Measurements from ENCODE around the gene RORB.
A peak's percentile ranks its signal among the peaks of the same experiment; 100 is the strongest.

The RORB gene

GRCh38 chr9:74735761-74736160, 238.6 kb downstream of the RORB start:
- Histone ChIP-seq H3K18ac (ENCODE audit: low read length) (peak overlapping the region; percentile 18), H3K4ac (ENCODE audit: low read depth, low read length) (no peak overlapping the region), H2AK5ac (ENCODE audit: low read length) (no peak overlapping the region), H3K79me1 (ENCODE audit: low read length) (no peaks in the 10 kb centered on the region), H2BK5ac (ENCODE audit: low read length) (no peak overlapping the region), H4K5ac (ENCODE audit: low read length) (no peak overlapping the region), H3K27me3 (ENCODE audit: insufficient read depth, low read length, poor library complexity) (no peaks in the 10 kb centered on the region), H2BK120ac (ENCODE audit: low read depth, low read length) (no peak overlapping the region), H3K23ac (ENCODE audit: low read length) (no peak overlapping the region), H2BK15ac (replicated peaks; ENCODE audit: low read depth) (no peak overlapping the region), H3K9ac (ENCODE audit: low read length) (no peak overlapping the region), H3K56ac (ENCODE audit: low read length) (no peak overlapping the region), H3K79me2 (ENCODE audit: control insufficient read depth, insufficient read depth, low read length) (no peaks in the 10 kb centered on the region), H3K4me3 (ENCODE audit: low read length) (no peak overlapping the region), H3K4me1 (ENCODE audit: control insufficient read depth, low read depth, low read length) (no peaks in the 10 kb centered on the region), H3K4me2 (ENCODE audit: low read length) (no peak overlapping the region), H3K27ac (ENCODE audit: low read depth, low read length) (no peak overlapping the region), H4K8ac (ENCODE audit: low read depth, low read length) (no peak overlapping the region), H3K36me3 (ENCODE audit: control insufficient read depth, insufficient read depth, low read length) (no peaks in the 10 kb centered on the region)
- DNase-seq: no peak
- no CpG with 5 or more reads among the region's 4 CpGs for WGBS (ENCODE audit: extremely low coverage, insufficient coverage, low lambda C conversion rate)

GRCh38 chr9:74736646-74737045, 239.5 kb downstream of the RORB start:
- Histone ChIP-seq H3K18ac (ENCODE audit: low read length) (no peak overlapping the region), H3K9ac (ENCODE audit: low read length) (no peak overlapping the region), H3K79me1 (ENCODE audit: low read length) (no peaks in the 10 kb centered on the region), H2BK120ac (ENCODE audit: low read depth, low read length) (no peak overlapping the region), H3K79me2 (ENCODE audit: control insufficient read depth, insufficient read depth, low read length) (no peaks in the 10 kb centered on the region), H3K27ac (ENCODE audit: low read depth, low read length) (no peak overlapping the region), H2BK15ac (replicated peaks; ENCODE audit: low read depth) (no peak overlapping the region), H3K36me3 (ENCODE audit: control insufficient read depth, insufficient read depth, low read length) (no peaks in the 10 kb centered on the region), H3K27me3 (ENCODE audit: insufficient read depth, low read length, poor library complexity) (no peaks in the 10 kb centered on the region), H3K4me2 (ENCODE audit: low read length) (no peak overlapping the region), H3K56ac (ENCODE audit: low read length) (no peak overlapping the region), H2AK5ac (ENCODE audit: low read length) (no peak overlapping the region), H3K4ac (ENCODE audit: low read depth, low read length) (no peak overlapping the region), H3K4me1 (ENCODE audit: control insufficient read depth, low read depth, low read length) (no peaks in the 10 kb centered on the region), H3K4me3 (ENCODE audit: low read length) (no peak overlapping the region), H2BK5ac (ENCODE audit: low read length) (no peak overlapping the region), H4K8ac (ENCODE audit: low read depth, low read length) (no peak overlapping the region), H3K23ac (ENCODE audit: low read length) (no peak overlapping the region), H4K5ac (ENCODE audit: low read length) (no peak overlapping the region)
- no CpG with 5 or more reads among the region's 4 CpGs for WGBS (ENCODE audit: extremely low coverage, insufficient coverage, low lambda C conversion rate)
- DNase-seq: no peak

- no peaks in the 10 kb centered on the region for H3K27me3 ChIP-seq (ENCODE audit: insufficient read depth, low read length, poor library complexity)
- H3K18ac ChIP-seq (ENCODE audit: low read length): no peak overlapping the region
- no peak overlapping the region for H3K4me3 ChIP-seq (ENCODE audit: low read length)
- no peak overlapping the region for H3K27ac ChIP-seq (ENCODE audit: low read depth, low read length)
- H3K23ac ChIP-seq (ENCODE audit: low read length): no peak overlapping the region
- no peak overlapping the region for H2BK5ac ChIP-seq (ENCODE audit: low read length)
- no peak overlapping the region for H3K4me2 ChIP-seq (ENCODE audit: low read length)
- H3K4me1 ChIP-seq (ENCODE audit: control insufficient read depth, low read depth, low read length): no peaks in the 10 kb centered on the region
- no peak overlapping the region for H2AK5ac ChIP-seq (ENCODE audit: low read length)
- H4K8ac ChIP-seq (ENCODE audit: low read depth, low read length): no peak overlapping the region
- H3K36me3 ChIP-seq (ENCODE audit: control insufficient read depth, insufficient read depth, low read length): no peaks in the 10 kb centered on the region
- H2BK120ac ChIP-seq (ENCODE audit: low read depth, low read length): no peak overlapping the region
- no peak overlapping the region for H3K9ac ChIP-seq (ENCODE audit: low read length)
- no peaks in the 10 kb centered on the region for H3K79me1 ChIP-seq (ENCODE audit: low read length)
- H3K56ac ChIP-seq (ENCODE audit: low read length): no peak overlapping the region
- no CpG with 5 or more reads among the region's 1 CpG for WGBS (ENCODE audit: extremely low coverage, insufficient coverage, low lambda C conversion rate)
- DNase-seq: no peak
- no peak overlapping the region for H3K4ac ChIP-seq (ENCODE audit: low read depth, low read length)
- H2BK15ac ChIP-seq (replicated peaks; ENCODE audit: low read depth): no peak overlapping the region
- H3K79me2 ChIP-seq (ENCODE audit: control insufficient read depth, insufficient read depth, low read length): no peaks in the 10 kb centered on the region
- H4K5ac ChIP-seq (ENCODE audit: low read length): no peak overlapping the region
Observed at GRCh38 chr9:74742191-74742790, 245.2 kb downstream of the RORB start.
